HL-60/S4 treated with retinoic acid at 250 ng/mL for 4 days and 3 days (cell line): ENCODE data around the gene ACLY.
"Not testable (repeated sequence)": the region's sequence is repeated elsewhere in the genome, so short reads cannot be mapped to it uniquely, and the experiment has no call there.

Source experiments
- in situ Hi-C: fragments of 300-500 bp; cut with MboI; formaldehyde crosslinking; loops from 2 replicates; pipeline ENCODE4 v1.7.0; 2022; ENCODE audit warnings: low sequenced_read_pairs

The ACLY gene

DNA sequence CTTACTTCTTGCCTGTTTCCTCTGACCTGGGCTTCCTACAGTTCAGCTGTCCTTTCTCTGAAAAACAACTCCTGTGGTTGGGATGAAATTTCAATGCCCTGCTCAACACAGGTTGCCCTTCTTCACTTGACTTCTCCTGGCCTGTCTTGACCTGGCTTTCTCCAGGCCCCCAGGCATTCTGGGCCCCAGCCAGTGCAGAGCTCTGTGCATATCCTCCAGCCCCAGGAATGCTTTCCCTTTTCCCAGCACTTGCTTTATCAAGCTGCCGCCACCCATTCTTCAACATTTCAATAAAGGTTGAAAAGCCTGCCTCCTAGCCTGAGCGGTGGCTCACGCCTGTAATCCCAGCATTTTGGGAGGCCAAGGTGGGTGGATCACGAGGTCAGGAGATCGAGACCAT lies 22.4 kb upstream of the ACLY start:
- in situ Hi-C loops: no loop called here

DNA sequence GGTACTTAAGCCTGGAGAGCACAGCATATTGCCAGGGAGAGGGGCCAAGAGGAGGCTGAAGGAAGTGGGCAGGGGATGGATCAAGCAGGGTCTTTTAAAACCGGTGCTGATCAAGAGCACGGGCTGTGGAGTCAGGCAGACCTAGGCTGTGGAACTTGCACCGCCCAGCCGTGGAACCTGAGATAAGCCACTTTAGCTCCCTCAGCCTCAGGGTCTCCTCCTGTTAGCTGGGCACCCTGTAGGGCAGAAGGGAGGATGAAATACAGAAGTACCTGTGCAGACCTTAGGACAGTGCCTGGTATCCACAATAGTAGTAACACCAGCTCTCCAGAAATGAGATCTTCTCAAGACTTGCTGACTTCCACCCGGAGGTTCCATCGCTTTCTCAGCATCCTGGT lies 20.9 kb upstream of the ACLY start:
- in situ Hi-C loops: no loop called here

DNA sequence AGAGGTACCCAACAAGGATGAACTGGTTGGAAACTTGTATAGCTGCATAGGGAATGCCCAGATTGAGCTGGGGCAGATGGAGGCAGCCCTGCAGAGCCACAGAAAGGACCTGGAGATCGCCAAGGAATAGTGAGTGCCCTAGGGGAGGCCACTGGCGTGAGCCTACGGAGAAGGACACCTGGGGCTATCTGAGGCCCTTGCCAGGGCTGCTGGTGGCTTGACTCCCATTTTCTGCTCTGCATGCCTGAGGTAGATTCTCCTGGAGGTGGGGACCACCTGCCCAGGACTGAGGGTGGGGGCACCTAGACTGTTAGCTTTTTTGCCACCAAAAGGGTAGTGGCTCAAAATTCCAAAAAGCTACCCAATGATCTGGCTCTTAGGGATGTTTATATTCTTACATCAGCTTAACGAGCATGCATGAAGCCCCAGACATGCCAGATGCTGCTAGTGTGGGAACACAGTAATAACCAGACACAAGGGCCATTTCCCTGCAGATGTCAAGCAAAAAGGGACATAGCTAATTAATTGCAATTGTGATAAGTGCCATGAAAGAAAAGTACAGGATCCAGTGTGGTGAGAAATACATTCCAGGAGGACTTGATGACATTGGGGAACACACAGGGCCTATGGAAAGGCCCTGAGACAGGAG lies 20.4 kb upstream of the ACLY start:
- in situ Hi-C loops: no loop called here

DNA sequence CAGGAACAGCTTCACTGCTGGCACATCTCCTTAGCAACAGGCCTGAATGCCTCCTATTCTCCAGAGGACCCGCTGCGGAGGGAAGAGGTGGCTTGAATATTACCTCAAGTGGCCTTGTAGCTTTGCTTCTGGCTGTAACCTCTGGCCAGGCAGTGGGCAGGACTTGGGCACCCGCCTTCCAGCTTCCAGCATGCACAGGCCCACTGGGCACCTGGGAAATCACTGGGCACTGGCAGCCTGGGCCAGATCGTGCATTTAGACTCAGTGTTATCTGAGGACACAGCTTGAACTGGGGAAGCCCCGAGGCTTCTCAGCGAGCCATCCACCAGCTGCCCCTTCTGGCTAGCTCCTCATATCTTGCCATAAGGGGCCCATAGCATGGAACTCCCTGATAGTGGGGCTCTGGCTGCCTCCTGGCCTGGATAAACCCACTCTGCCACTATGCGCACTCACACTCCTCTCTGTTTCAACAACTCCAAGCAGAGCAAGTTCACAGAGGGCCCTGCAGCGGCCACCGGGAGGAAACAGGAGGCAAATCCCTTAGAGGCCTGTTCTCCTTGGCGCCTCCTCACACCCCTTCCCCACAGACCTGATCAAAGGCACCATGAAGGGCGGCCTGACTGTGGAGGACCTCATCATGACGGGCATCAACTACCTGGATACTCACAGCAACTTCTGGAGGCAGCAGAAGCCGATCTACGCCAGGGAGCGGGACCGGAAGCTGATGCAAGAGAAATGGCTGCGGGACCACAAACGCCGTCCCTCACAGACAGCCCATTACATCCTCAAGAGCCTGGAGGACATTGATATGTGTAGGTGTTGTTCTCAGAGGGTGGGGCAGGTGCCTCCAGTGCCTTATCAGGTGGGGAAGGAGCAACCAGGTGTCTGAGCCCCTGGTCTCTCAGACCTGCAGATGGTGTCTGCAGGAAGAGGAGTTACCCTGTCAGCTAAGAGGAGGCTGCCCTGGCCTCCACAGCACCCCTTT lies 19.5 kb upstream of the ACLY start:
- in situ Hi-C loops: no loop called here

DNA sequence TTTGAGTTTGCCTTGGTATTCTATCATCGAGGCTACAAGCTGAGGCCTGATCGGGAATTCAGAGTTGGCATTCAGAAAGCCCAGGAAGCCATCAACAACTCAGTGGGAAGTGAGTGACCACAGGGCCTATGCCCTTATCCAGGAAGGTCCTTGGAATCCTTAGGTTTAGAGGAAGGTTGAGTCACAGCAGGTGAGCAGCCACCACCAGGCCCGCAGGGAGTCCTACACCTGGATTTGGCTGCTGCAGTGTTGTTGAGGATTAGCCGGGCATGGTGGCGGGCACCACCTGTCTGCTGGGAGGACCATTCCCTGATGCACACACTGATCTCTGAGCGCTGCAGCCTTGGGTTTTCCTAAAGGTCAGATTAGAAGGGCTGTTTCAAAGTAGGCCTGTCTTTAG lies 16.9 kb upstream of the ACLY start:
- in situ Hi-C loops: no loop called here

DNA sequence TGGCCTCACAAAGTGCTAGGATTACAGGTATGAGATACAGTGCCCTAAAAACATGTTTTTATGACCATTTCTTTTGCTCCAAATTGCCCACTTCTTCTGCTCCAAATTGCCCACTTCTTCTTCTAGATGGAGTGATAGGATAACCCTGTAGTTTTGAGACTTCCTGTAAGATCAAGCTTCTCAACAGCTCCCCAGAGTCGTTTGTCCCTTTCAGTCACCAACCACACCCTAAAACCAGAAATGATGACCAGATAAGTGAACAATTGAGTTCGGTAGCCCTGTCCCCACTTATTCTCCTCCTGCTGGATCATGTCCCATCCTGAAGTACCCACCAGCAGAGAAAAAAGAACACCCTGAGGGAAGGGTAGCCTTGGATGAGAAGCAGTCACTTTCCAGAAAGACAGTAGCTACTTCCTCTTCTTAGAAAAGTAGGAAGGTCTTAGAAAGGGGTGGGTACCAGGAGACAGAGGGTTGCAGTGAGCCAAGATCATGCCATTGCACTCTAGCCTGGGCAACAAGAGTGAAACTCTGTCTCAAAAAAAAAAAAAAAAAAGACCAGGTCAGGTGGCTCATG lies 14.2 kb upstream of the ACLY start:
- in situ Hi-C loops: no loop called here

DNA sequence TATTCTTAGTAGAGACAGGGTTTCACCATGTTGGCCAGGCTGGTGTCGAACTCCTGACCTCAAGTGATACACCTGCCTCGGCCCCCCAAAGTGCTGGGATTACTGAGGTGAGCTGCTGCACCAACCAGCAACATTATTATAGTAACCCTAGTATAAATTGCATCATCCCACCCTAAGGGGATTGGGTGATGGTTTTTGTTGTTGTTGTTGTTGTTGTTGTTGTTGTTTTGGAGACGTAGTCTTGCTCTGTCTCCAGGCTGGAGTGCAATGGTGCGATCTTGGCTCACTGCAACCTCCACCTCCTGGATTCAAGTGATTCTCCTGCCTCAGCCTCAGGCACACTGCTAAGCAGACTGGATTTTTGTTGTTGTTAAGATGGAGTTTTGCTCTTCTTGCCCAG lies 13.0 kb upstream of the ACLY start:
- in situ Hi-C loops: not testable (repeated sequence)

DNA sequence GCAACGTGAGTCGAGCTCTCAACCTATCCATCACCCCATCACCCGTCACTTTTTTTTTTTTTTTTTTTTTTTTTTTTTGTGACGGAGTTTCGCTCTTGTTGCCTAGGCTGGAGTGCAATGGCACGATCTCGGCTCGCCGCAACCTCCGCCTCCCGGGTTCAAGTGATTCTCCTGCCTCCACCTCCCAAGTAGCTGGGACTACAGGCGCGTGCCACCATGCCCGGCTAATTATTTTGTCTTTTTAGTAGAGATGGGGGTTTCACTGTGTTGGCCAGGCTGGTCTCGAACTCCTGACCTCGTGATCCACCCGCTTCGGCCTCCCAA lies 12.0 kb upstream of the ACLY start:
- in situ Hi-C loops: not testable (repeated sequence)

DNA sequence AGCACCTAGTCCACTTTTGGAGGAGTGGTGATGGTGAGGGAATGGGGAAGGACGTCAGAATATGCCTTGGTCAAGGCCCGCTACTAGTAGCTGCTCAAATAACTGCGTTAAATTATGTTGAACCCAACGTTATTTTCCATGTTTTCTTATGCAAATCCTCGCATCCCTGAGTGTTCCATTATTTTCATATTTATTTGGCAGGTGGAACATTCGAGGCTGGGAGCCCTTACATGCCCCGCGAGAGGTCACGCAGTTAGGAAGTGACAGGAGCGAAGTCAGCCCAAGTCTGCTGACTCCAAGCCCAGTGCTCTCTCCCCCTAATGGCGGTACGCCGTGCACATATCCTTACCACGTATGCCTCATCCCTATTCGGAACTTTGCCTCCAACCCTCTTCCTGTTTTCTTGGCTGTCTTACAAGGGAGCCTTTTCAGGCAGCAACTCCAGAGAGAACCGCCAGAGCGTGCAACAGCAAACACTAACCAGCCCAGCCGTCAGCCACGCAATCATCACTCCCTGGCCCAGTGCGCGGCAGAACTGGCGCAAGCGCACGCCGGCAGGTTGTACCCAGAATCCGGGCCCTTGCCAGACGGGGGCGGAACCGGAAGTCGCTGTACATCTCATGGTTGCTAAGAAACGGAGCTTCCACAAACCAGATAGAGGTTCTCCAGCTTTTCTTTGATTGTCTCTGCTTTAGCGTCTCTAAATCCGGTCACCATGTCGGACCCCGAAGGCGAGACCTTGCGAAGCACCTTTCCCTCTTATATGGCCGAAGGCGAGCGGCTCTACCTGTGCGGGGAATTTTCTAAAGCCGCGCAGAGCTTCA lies 11.5 kb upstream of the ACLY start, which contains the start of gene ODAD4:
TSS of gene ODAD4 (plus strand) at position 609 of the 824 bp plus-strand sequence. CDS start at position 716, 107 bp downstream.
- in situ Hi-C loops: no loop called here

DNA sequence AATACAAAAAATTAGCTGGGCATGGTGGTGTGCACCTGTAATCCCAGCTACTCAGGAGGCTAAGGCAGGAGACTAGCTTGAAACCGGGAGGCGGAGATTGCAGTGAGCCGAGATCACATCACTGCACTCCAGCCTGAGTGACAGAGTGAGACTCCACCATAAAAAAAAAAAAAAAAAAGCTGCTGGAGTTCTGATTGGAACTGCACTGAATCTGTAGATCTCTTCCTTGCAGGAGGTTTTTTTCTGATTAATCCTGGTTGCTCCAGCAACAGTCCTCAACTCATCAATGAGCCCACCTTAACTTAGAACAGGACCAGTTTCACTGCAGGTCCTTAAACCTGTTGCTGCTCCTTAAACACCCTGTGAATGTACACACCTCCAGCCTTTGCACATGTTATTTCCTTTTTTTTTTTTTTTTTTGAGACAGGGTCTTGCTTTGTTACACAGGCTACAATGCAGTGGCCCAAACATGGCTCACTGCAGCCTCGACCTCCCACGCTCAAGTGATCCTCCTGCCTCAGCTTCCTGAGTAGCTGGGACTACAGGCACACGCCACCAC lies 10.0 kb upstream of the ACLY start:
- in situ Hi-C loops: no loop called here

DNA sequence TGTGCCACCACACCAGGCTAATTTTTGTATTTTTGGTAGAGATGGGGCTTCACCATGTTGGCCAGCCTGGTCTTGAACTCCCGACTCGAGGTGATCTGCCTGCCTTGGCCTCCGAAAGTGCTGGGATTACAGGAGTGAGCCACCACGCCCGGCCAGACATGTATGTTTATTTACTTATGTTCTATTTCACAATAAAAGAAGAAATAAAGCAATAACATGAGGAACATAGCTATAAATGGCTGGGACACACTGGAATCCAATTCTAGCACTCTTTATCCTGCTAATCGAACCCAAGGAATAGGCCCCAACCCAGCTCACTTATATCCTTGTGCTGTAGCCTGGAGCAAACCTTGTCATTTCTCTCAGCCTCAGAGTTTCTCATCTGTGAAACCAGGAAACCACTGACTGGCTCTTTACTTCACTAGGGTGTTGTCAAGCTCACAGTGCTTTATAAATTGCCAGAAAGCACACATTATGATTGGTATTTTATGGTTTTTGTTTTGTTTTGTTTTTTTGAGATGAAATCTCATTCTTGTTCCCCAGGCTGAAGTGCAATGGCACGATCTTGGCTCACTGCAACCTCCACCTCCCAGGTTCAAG lies 7.3 kb upstream of the ACLY start:
- in situ Hi-C loops: no loop called here

DNA sequence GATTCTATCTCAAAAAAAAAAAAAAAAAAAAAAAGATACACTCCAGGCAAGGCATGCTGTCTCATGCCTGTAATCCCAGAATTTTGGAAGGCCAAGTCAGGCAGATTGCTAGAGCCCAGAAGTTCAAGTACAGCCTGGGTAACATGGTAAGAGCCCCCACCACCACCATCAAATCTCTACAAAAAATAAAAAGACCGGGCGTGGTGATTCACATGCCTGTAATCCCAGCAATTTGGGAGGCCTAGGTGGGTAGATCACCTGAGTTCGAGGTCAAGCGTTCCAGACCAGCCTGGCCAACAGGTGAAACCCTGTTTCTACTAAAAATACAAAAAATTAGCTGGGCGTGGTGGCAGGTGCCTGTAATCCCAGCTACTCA lies 1.8 kb upstream of the ACLY start:
- in situ Hi-C loops: no loop called here

DNA sequence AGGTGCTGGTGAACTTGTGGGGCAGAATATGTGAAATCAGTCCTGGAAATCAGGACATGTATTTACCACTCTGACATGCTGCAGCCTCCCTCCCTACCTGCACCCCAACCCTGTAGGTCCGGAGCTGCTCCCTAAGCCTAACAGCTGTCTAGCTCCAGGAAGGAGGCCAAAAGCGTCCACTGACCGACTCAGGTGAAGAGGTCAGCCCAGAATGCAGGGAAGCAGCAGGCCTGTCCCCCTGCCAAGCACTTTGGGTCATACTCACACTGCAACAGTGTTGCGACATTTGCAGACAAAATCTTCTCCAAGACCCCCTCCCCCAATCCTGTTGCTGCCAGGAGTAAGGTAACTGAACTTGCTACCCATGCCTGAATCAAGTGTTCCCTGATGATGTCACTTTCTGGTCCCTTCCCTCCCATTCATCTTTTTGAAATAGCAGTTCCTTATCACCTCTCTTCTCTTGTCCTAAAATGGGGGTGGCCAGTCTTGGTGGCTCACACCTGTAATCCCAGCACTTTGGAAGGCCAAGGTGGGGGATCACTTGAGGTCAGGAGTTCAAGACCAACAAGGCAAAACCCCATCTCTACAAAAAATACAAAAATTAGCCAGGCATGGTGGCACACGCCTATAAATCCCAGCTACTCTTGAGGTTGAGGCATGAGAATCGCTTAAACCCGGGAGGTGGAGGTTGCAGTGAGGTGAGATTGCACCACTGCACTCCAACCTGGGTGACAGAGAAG lies 1.3 kb upstream of the ACLY start:
- in situ Hi-C loops: no loop called here

DNA sequence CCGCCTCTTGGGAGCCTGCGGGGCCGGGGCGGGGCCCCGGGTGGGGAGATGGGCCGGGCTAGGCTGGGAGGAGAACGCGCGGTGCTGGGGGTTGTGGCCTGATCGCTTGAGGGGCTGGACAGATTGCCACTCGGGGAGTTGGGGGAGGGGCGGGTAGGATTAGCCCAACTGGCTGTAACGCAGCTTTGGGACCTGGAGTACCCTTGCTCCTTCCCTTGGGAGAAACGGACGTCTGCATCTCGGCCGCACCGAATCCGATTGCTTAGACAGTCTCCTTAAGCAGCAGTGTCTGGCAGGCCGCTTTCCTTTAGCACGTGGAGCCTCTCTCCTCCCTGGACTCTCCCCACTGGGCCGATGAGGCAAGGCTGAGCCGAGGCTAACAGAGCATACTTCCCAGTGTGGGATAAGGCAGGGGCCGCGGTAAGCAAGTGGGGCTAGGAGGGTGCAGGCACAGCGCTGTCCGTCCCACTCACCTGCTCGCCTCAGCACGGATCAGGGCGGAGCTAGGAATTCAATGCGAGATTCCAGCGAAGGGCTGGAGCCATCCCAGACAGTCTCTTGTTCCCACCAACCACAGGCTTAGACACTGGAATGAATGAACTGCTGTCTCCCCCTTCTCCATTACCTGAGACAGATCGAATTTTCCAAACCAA lies 540 bp upstream of the ACLY start:
- in situ Hi-C loops: no loop called here

DNA sequence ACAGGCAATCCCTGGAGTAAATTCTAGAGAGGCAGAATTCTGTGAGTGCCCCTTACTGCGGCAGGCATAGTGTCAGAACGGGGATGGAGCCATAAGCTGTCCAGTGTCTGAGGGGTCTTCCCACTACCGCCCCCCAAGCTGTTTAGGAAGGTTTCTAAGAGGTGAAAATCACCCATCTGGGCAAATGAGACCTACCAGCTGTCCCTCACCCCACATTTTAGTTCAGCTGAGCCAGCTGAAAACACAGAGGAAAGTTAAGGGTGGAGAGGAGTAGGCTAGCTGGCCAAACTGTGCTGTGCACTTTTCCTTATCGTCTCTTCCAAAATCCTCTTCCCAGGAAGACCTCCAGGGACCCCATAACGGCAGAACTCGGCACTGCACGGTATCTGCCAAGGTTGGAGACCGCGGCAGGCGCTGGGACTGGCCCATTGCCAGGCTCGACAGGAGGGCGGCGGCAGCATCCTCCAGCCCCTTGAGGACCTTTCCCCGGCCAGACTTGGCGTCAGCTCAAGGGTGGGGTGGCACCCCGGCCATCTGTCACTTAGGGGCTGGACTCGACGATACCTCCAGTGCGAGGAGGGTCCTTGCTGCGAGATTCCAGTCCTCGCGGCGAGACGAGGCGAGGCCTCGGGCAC lies 955 bp downstream of the ACLY start:
- in situ Hi-C loops: no loop called here

DNA sequence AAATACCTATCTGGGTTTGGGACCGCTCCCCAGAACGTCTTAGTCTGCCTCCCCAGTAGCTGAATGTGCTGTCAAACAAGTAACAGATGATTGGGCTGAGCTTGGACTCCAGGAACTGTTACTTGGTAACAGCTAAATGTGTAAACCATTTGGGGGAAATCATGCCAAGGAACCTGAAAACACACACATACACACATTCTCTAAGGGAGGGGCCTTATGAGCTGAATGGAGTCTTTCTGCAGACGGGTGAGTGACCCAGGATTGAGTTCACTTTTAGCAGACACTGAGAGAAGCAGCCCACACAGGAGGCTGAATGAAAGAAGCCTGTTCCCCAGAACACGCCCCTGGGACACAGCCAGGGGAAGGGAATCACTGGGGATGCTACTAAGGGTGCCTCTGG lies 1.6 kb downstream of the ACLY start:
- in situ Hi-C loops: no loop called here

DNA sequence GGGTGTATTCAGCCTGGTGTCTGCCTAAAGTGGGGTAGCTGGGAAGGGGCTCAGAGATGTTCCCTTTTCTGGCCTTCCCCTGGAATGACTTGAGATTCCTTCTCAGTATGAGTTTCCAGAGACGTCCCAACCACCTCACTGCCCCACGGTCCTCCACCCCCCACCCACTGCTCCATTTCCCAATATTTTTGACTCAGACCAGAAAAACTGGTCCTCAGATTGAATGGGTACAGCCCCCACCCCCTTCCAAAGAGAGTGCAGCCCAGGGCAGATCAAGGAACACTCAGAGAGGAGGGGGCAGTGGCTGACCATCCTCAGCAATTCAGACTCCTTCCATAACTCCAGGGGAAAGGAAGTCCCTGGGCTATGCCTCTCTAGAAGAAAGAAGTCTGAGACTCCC lies 3.2 kb downstream of the ACLY start:
- in situ Hi-C loops: no loop called here

DNA sequence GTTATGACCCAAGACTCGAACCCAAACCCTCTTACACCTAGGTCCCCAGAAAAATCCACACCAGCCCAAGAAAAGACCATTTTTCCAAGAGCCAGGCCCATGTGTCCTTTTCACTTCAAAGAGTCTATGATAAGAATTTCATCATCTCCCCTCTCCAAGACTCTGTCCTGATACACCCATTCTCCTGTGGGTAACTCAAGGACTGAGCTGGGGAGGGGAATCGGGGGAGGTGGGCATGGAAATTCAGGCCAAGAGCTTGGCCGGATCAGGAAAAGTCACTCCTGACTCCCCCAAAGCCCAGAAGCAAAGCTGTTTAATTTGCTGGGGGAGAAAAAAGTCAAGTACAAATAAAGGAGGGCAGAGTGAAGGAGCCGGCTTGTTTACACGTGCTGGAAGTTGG lies 3.7 kb downstream of the ACLY start:
- in situ Hi-C loops: no loop called here

DNA sequence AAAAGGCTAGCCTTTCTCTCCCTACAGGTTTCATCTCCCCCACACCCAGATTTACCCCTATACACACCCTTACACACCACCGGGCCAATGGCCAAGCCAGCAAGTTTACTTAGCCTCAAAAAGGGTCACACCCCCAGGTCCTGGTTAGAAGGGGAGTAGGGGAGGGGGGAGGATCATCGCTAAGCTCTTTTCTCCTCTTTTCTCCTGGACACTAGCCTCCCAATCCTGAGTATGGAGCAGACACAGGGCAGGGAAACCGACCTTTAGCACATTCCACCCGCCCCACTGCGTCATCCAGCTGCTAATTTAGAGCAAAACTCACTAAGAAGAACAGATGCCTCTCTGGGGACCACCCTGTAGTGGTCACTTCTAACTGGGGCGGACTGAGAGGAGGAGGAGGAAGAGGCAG lies 4.4 kb downstream of the ACLY start:
- in situ Hi-C loops: no loop called here
